Breast epithelium (tissue), 4 donors: ENCODE results near the gene ADCYAP1. TPM values are rescaled to one million over a fixed set of nuclear protein-coding genes. Genes with fewer than 3 reads are reported as not detected.

Experiments
- DNase-seq, 2 donors: peaks; one replicate each; pipeline ENCODE4 v3.0.0-alpha.2; 2019; ENCODE audit warnings: low spot score in 2 of 2
- H3K27ac ChIP-seq, 2 donors: fragments of 200-600 bp; sonication (generic) in 1 of 2; one replicate each; pipeline ENCODE4 v1.5.1; 2016 to 2019; ENCODE audit warnings: mild to moderate bottlenecking in 1 of 2
- H3K27me3 ChIP-seq, 2 donors: fragments of 200-600 bp; sonication (generic) in 1 of 2; one replicate each; pipeline versions ENCODE4 v1.5.1 to v1.6.0; 2017 to 2019; ENCODE audit warnings: control low read depth in 1 of 2, mild to moderate bottlenecking in 1 of 2
- H3K36me3 ChIP-seq: fragments of 200-600 bp; one replicate; pipeline ENCODE4 v1.5.1; 2019
- H3K4me1 ChIP-seq, 2 donors: fragments of 200-600 bp; sonication (generic); one replicate each; pipeline ENCODE4 v1.5.1; 2016 to 2019; ENCODE audit warnings: control low read depth in 1 of 2
- H3K4me3 ChIP-seq, 3 donors: fragments of 200-600 bp; sonication (generic); 1 replicate in 2 of 3; 2 replicates in 1 of 3; pipeline ENCODE4 v1.5.1; 2016 to 2019; ENCODE audit warnings: mild to moderate bottlenecking in 3 of 3, moderate library complexity in 2 of 3
- H3K9me3 ChIP-seq, 2 donors: fragments of 200-600 bp; sonication (generic) in 1 of 2; one replicate each; pipeline ENCODE4 v1.5.1; 2016 to 2019; ENCODE audit warnings: control low read depth in 1 of 2
- POLR2A ChIP-seq: fragments of 450-650 bp; IDR thresholded peaks from one replicate; pipeline ENCODE4 v1.6.1; 2016; ENCODE audit warnings: antibody characterized with exemption, mild to moderate bottlenecking, moderate library complexity
- POLR2AphosphoS5 ChIP-seq, 3 donors: sonication (generic); formaldehyde crosslinking; IDR thresholded peaks; one replicate each; pipeline ENCODE4 v1.6.1; 2017; ENCODE audit warnings: antibody characterized with exemption in 3 of 3
- intact Hi-C: fragments of 100-400 bp; cut with DNase I; formaldehyde crosslinking; loops from one replicate; pipeline ENCODE4 v1.15.1; 2023; ENCODE audit warnings: low total_unique reads
- total RNA-seq, 3 donors: library from RNA; depleted of rRNA; stranded (reverse); fragments of >200 nt; gene quantifications; one replicate each; pipeline ENCODE4 v1.1.0, GENCODE V29; 2016
- TF ChIP-seq, protein P1 (sequence below), 3 donors: fragments of 450-650 bp; IDR thresholded peaks; one replicate each; pipeline ENCODE4 v1.5.1; 2016 to 2017; ENCODE audit warnings: antibody characterized with exemption in 3 of 3, mild to moderate bottlenecking in 3 of 3, moderate library complexity in 3 of 3

Gene ADCYAP1
- total RNA-seq, 3 donors from 2014 or later, result 0.33 to 1.2 TPM; not detected in 1

DNA sequence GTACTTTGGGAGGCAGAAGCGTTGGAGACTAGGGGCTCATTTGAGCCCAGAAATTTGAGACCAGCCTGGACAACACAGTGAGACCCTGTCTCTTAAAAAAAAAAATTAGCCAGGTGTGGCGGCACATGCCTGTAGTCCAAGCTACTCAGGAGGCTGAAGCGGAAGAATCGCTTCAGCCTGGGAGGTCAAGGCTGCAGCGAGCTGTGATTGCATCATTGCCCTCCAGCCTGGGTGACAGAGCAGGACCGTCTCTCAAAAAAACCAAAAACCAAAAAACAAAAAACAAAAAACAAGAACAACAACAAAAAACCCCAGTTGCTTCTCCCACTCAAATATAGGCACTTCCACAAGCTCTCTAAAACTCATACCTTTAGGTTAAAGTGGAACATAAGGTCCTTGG is 27.4 kb upstream of the ADCYAP1 start:
- Histone ChIP-seq H3K9me3 (peaks cover 0 to 5% of the 10 kb centered on the region in 2 donors), H3K27ac (no peak overlapping the region), H3K4me1 (no peaks in the 10 kb centered on the region), H3K27me3 (no peaks in the 10 kb centered on the region), H3K4me3 (no peak overlapping the region), H3K36me3 (no peaks in the 10 kb centered on the region)
- no peak for DNase-seq
- TF ChIP-seq POLR2A, result no peak
- no peak for TF ChIP-seq POLR2AphosphoS5 (IDR thresholded peaks at IDR 0.05)
- TF ChIP-seq, protein P1, sequence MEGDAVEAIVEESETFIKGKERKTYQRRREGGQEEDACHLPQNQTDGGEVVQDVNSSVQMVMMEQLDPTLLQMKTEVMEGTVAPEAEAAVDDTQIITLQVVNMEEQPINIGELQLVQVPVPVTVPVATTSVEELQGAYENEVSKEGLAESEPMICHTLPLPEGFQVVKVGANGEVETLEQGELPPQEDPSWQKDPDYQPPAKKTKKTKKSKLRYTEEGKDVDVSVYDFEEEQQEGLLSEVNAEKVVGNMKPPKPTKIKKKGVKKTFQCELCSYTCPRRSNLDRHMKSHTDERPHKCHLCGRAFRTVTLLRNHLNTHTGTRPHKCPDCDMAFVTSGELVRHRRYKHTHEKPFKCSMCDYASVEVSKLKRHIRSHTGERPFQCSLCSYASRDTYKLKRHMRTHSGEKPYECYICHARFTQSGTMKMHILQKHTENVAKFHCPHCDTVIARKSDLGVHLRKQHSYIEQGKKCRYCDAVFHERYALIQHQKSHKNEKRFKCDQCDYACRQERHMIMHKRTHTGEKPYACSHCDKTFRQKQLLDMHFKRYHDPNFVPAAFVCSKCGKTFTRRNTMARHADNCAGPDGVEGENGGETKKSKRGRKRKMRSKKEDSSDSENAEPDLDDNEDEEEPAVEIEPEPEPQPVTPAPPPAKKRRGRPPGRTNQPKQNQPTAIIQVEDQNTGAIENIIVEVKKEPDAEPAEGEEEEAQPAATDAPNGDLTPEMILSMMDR (IDR thresholded peaks at IDR 0.05), result no peak
- intact Hi-C loops, result no loop called here

- no peak for DNase-seq
- Histone ChIP-seq H3K4me1 (no peaks in the 10 kb centered on the region), H3K9me3 (no peaks in the 10 kb centered on the region), H3K27ac (no peak overlapping the region), H3K36me3 (no peaks in the 10 kb centered on the region), H3K27me3 (no peaks in the 10 kb centered on the region), H3K4me3 (no peak overlapping the region)
- intact Hi-C loops, result no loop called here
- TF ChIP-seq, protein P1 (IDR thresholded peaks at IDR 0.05), result no peak
- TF ChIP-seq POLR2A, result no peak
- TF ChIP-seq POLR2AphosphoS5 (IDR thresholded peaks at IDR 0.05), result no peak
Observed at GRCh38 chr18:886076-886475, 18.6 kb upstream of the ADCYAP1 start.

GRCh38 chr18:887716-888115 is 17.0 kb upstream of the ADCYAP1 start:
- no peak for TF ChIP-seq POLR2AphosphoS5 (IDR thresholded peaks at IDR 0.05)
- TF ChIP-seq, protein P1 (IDR thresholded peaks at IDR 0.05), result no peak
- TF ChIP-seq POLR2A, result no peak
- Histone ChIP-seq H3K4me1 (no peaks in the 10 kb centered on the region), H3K27me3 (peaks cover 0 to 4% of the 10 kb centered on the region in 2 donors), H3K27ac (no peak overlapping the region), H3K36me3 (no peaks in the 10 kb centered on the region), H3K9me3 (no peaks in the 10 kb centered on the region), H3K4me3 (no peak overlapping the region)
- no peak for DNase-seq
- intact Hi-C loops, result no loop called here

GRCh38 chr18:892316-892715 is 12.4 kb upstream of the ADCYAP1 start:
- H3K27ac ChIP-seq, result no peak overlapping the region
- no peak overlapping the region for H3K4me3 ChIP-seq
- H3K4me1 ChIP-seq, result no peaks in the 10 kb centered on the region
- H3K27me3 ChIP-seq, result peaks cover 0 to 9% of the 10 kb centered on the region in 2 donors
- TF ChIP-seq POLR2AphosphoS5 (IDR thresholded peaks at IDR 0.05) (no peak), POLR2A (no peak)
- TF ChIP-seq, protein P1 (IDR thresholded peaks at IDR 0.05), result no peak
- intact Hi-C loops, result no loop called here
- H3K9me3 ChIP-seq, result no peaks in the 10 kb centered on the region
- no peak for DNase-seq
- no peaks in the 10 kb centered on the region for H3K36me3 ChIP-seq

DNA sequence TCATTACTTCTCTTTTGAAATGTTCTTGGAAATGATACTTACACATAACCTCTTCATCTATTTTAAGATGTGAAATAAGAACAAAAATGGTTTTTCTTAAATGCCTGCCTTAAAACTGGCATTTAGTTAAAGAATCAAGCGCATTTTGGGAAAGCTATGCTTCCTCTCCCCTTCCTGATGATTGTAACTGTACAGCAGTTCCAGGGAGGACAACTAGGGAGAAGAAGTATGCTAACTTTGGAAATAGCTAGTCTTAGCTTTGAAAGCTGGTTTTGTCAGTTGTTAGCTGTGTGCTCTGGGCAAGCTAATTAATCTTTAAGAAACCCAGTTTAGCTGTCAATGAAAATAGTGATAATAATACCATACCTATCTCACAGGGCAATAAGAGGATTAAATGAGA is 8.4 kb upstream of the ADCYAP1 start:
- intact Hi-C loops, result no loop called here
- H3K27me3 ChIP-seq, result peaks cover 0 to 20% of the 10 kb centered on the region in 2 donors
- no peaks in the 10 kb centered on the region for H3K36me3 ChIP-seq
- TF ChIP-seq POLR2AphosphoS5 (IDR thresholded peaks at IDR 0.05), result no peak
- no peak for TF ChIP-seq POLR2A
- TF ChIP-seq, protein P1 (IDR thresholded peaks at IDR 0.05), result no peak
- H3K9me3 ChIP-seq, result no peaks in the 10 kb centered on the region
- no peak overlapping the region for H3K4me3 ChIP-seq
- DNase-seq, result no peak
- no peak overlapping the region for H3K27ac ChIP-seq
- H3K4me1 ChIP-seq, result no peaks in the 10 kb centered on the region
